Sigmoid colon (tissue), 4 donors: ENCODE data around the gene GNA12.

Experiments
- POLR2A ChIP-seq, 2 donors: fragments of 450-650 bp; IDR thresholded peaks; one replicate each; pipeline ENCODE4 v1.6.1; 2016; ENCODE audit warnings: antibody characterized with exemption in 2 of 2, mild to moderate bottlenecking in 2 of 2, moderate library complexity in 2 of 2
- POLR2AphosphoS5 ChIP-seq, 4 donors: sonication (generic); formaldehyde crosslinking; IDR thresholded peaks; one replicate each; pipeline ENCODE4 v1.6.1; 2017; ENCODE audit warnings: antibody characterized with exemption in 4 of 4
- TF ChIP-seq, protein P1 (sequence below), 4 experiments: fragments of 450-650 bp in 3 of 4; fragments of 200-600 bp in 1 of 4; IDR thresholded peaks; one replicate each; pipeline ENCODE4 v1.5.1; 2016 to 2019; ENCODE audit warnings: antibody characterized with exemption in 4 of 4, mild to moderate bottlenecking in 3 of 4, moderate library complexity in 2 of 4

- TF ChIP-seq, protein P1, sequence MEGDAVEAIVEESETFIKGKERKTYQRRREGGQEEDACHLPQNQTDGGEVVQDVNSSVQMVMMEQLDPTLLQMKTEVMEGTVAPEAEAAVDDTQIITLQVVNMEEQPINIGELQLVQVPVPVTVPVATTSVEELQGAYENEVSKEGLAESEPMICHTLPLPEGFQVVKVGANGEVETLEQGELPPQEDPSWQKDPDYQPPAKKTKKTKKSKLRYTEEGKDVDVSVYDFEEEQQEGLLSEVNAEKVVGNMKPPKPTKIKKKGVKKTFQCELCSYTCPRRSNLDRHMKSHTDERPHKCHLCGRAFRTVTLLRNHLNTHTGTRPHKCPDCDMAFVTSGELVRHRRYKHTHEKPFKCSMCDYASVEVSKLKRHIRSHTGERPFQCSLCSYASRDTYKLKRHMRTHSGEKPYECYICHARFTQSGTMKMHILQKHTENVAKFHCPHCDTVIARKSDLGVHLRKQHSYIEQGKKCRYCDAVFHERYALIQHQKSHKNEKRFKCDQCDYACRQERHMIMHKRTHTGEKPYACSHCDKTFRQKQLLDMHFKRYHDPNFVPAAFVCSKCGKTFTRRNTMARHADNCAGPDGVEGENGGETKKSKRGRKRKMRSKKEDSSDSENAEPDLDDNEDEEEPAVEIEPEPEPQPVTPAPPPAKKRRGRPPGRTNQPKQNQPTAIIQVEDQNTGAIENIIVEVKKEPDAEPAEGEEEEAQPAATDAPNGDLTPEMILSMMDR (IDR thresholded peaks at IDR 0.05) = peak; percentile 23 to 88 (median 74)
- TF ChIP-seq POLR2A (IDR thresholded peaks at IDR 0.05) (no peak), POLR2AphosphoS5 (IDR thresholded peaks at IDR 0.05) (no peak)
Observed at GRCh38 chr7:2709553-2710285, 134.4 kb downstream of the GNA12 start.
